Naive thymus-derived CD4-positive, alpha-beta T cell (primary cell): ENCODE results near the gene GTPBP10. TPM values are rescaled to one million over a fixed set of nuclear protein-coding genes. Genes with fewer than 3 reads are reported as not detected.

Source experiments
- ATAC-seq: fragments of 150-1000 bp; cut with Tn5 transposase; 2 replicates; pipeline ENCODE4 v1.10.0; 2021; ENCODE audit warnings: mild to moderate bottlenecking, moderate library complexity
- CTCF ChIA-PET: fragments of 350-600 bp; sonication (Branson Sonifier 250); formaldehyde crosslinking; loops from one replicate; lab custom pipeline; 2021; ENCODE audit warnings: antibody characterized with exemption; lab: Charles Lee
- POLR2A ChIA-PET: fragments of 350-600 bp; sonication (Branson Sonifier 250); formaldehyde crosslinking; loops from one replicate; lab custom pipeline; 2021; ENCODE audit warnings: antibody characterized with exemption, inconsistent platforms; lab: Charles Lee
- DNase-seq, 9 donors: peaks; one replicate each; pipeline versions ENCODE4 v3.0.0 to v3.0.0-alpha.2; 2020 to 2022; ENCODE audit warnings: mixed read lengths in 1 of 9
- H3K27ac ChIP-seq: one replicate; pipeline ENCODE4 v1.7.0; 2013; ENCODE audit warnings: mild to moderate bottlenecking, low read depth, low read length, moderate library complexity
- H3K27me3 ChIP-seq, 2 donors: one replicate each; pipeline ENCODE4 v1.7.0; 2013; ENCODE audit warnings: low read length in 2 of 2, mild to moderate bottlenecking in 2 of 2, moderate library complexity in 2 of 2; ENCODE audit not compliant: control insufficient read depth in 2 of 2, insufficient read depth in 2 of 2
- H3K36me3 ChIP-seq, 3 experiments: 1 replicate in 2 of 3; 2 replicates in 1 of 3; pipeline ENCODE4 v1.7.0; 2013; ENCODE audit warnings: low read length in 3 of 3, mild to moderate bottlenecking in 3 of 3, moderate library complexity in 1 of 3; ENCODE audit not compliant: insufficient read depth in 3 of 3, control insufficient read depth in 2 of 3
- H3K4me1 ChIP-seq, 2 donors: one replicate each; pipeline ENCODE4 v1.7.0; 2013; ENCODE audit warnings: low read length in 2 of 2, mild to moderate bottlenecking in 2 of 2, moderate library complexity in 1 of 2; ENCODE audit not compliant: control insufficient read depth in 2 of 2, insufficient read depth in 2 of 2
- H3K4me3 ChIP-seq: 2 replicates; pipeline ENCODE4 v1.7.0; 2013; ENCODE audit warnings: mild to moderate bottlenecking, low read length
- H3K9me3 ChIP-seq, 3 experiments: 1 replicate in 2 of 3; 2 replicates in 1 of 3; pipeline ENCODE4 v1.7.0; 2013; ENCODE audit warnings: low read length in 3 of 3; ENCODE audit not compliant: control insufficient read depth in 2 of 3
- H3K27ac Mint-ChIP-seq, 9 donors: one replicate each; pipeline ENCODE4 v1.8.0; 2020 to 2022; ENCODE audit warnings: mixed read lengths in 9 of 9, mild to moderate bottlenecking in 8 of 9, moderate library complexity in 5 of 9, inconsistent platforms in 2 of 9
- H3K27me3 Mint-ChIP-seq, 5 donors: one replicate each; pipeline ENCODE4 v1.8.0; 2021 to 2022; ENCODE audit warnings: mixed read lengths in 5 of 5, mild to moderate bottlenecking in 1 of 5
- H3K36me3 Mint-ChIP-seq, 5 donors: one replicate each; pipeline ENCODE4 v1.8.0; 2020 to 2022; ENCODE audit warnings: mixed read lengths in 5 of 5, mild to moderate bottlenecking in 3 of 5, inconsistent platforms in 1 of 5
- H3K4me1 Mint-ChIP-seq, 7 donors: one replicate each; pipeline ENCODE4 v1.8.0; 2020 to 2022; ENCODE audit warnings: mixed read lengths in 7 of 7, mild to moderate bottlenecking in 3 of 7, inconsistent platforms in 1 of 7
- H3K4me3 Mint-ChIP-seq, 10 donors: one replicate each; pipeline ENCODE4 v1.8.0; 2020 to 2022; ENCODE audit warnings: mild to moderate bottlenecking in 10 of 10, mixed read lengths in 10 of 10, moderate library complexity in 6 of 10, inconsistent platforms in 2 of 10
- H3K9me3 Mint-ChIP-seq, 11 donors: one replicate each; pipeline ENCODE4 v1.8.0; 2020 to 2022; ENCODE audit warnings: mixed read lengths in 11 of 11, mild to moderate bottlenecking in 4 of 11, inconsistent platforms in 1 of 11, moderate library complexity in 1 of 11
- intact Hi-C, 2 donors: fragments of 100-400 bp; cut with micrococcal nuclease; formaldehyde crosslinking; loops; one replicate each; pipeline ENCODE4 v1.15.1; 2023
- polyA plus RNA-seq, 2 donors: library from polyadenylated mRNA; unstranded; fragments of 300-500 nt; fragmentation: Illumina TruSeq; gene quantifications; one replicate each; pipeline ENCODE4 v1.2.3, GENCODE V29; 2021
- total RNA-seq, 6 experiments: library from RNA in 5 of 6; stranded (reverse) in 5 of 6; gene quantifications; 1 replicate in 5 of 6; 2 replicates in 1 of 6; pipeline ENCODE4 v1.2.3 and lab custom pipeline; 2021 to 2026

Gene GTPBP10, protein sequence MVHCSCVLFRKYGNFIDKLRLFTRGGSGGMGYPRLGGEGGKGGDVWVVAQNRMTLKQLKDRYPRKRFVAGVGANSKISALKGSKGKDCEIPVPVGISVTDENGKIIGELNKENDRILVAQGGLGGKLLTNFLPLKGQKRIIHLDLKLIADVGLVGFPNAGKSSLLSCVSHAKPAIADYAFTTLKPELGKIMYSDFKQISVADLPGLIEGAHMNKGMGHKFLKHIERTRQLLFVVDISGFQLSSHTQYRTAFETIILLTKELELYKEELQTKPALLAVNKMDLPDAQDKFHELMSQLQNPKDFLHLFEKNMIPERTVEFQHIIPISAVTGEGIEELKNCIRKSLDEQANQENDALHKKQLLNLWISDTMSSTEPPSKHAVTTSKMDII
- total RNA-seq (10 to 100 TPM; 21.5 to 51.4 (median 29.8) TPM), polyA plus RNA-seq (10 to 100 TPM; 42.1 to 47.6 TPM), total RNA-seq (lab: John Stamatoyannopoulos, UW) (21.0 reads per million, percentile 51 among the genes with 10 or more reads in this experiment)

DNA sequence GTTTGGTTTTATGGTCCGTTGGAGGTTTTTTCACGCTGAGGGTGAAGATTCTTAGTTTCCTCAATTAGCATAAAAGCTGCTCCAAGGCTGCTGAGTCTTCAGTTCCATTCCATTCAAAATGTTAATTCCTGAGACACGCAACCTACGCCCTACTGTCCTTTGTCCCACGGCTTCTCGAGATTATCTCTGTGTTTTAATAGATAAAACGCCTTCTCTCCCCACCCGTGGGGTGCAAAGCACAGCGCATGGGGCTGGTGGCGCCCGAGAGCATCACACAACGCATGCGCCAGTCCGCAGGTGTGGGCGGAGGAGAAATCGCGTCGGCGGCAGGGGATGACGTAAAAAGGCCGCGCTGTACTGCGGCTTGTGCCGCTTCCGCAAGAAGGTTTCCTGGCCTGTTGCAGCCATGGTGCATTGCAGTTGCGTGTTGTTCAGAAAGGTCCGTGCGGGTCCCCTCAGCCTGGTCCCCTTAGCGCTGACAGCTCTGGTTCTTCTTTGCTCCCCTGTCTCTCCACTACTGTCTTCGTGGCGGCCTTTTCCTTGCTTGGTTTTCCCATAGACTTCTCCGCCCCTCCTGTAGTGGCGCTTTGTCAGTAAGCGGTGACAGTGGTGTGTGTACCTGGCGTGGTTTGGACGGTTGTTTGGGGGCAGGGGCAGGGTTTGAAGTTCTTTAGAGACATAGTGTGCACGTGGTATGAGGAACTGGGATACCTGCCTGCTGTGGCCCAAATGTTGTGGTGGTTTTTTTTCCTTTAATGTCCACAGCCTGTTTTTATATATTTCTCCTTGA, at the start of gene GTPBP10:
Gene GTPBP10, plus strand, starts transcription at position 381 of the 790 bp plus-strand sequence. Its CDS starts 26 bp downstream, at position 407.
- Histone ChIP-seq H3K4me3 (peak within 1 kb of the TSS; percentile 83), H3K4me1 (peaks cover 13 to 26% of the 10 kb centered on the region in 2 donors), H3K36me3 (no peaks in the 10 kb centered on the region), H3K27ac (peak within 1 kb of the TSS; percentile 95), H3K27me3 (no peaks in the 10 kb centered on the region), H3K9me3 (no peaks in the 10 kb centered on the region)
- ChIA-PET POLR2A (interaction anchor here (0.6 to 1.4 kb wide), 2 partner anchors 11 to 63 kb away, joined by 3 to 4 read pairs; no protein-coding TSS in a partner anchor), CTCF (interaction anchor here (0.8 kb wide), 1 partner anchor 724 kb away, joined by 3 read pairs; no protein-coding TSS in a partner anchor)
- ATAC-seq (peak; percentile 99), DNase-seq (peak; percentile 88 to 96 (median 94))
- Mint-ChIP-seq H3K36me3 (peaks cover 12 to 27% (median 20%) of the 10 kb centered on the region in 5 donors), H3K27ac (peak within 1 kb of the TSS; percentile 96 to 100 (median 99)), H3K4me3 (peak within 1 kb of the TSS; percentile 93 to 99 (median 98)), H3K27me3 (peaks cover 0 to 2% (median 0%) of the 10 kb centered on the region in 5 donors), H3K4me1 (peaks cover 23 to 65% (median 53%) of the 10 kb centered on the region in 7 donors), H3K9me3 (peaks cover 0 to 5% (median 0%) of the 10 kb centered on the region in 11 donors)
- intact Hi-C loops = loop anchor here (1.0 to 10.0 kb wide), 12 partner anchors 57 to 1901 kb away; partner anchors contain the start of genes AKAP9 (in 2 of the 2), CFAP69 (in 2 of the 2), CLDN12 (in 2 of the 2) and MTERF1 (in 2 of the 2)

DNA sequence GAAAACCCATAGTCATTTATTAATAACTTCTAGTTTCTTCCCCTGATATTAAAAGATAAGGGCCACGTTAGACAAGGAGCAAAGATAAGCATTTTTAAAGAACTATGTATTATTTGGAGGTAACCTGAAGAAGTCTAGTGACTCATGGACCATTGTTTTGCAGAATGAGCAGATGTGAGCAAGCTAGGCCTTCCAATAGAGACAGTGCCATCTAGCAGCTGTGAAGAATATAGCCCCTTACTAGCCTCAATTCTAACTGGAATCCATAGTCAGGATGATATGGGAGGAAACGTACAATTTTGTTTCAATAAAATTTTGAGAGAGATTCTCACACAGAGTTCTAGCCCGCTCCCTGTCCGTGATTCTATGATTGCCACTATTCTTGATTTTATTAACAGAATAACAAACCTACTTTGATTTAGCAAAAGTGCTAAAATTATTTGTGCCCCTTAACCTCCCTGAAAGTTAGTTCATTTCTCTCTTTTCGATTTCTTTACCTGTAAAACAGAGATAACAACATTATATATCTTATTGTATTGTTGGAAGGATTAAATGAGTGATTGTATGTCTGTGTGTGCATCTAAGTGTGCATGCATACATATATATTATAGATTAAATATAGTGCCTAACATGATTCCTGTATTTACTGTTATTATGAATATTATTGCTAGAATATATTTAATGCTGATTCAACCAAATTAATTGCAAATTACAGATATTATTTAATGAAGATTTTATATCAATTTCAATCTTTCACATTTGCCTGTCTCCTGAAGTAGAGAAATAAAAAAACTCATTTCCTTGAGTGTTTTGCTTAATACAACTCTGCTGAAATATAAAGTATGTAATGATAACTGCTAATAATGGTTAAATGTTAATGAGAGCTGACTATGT, 48.1 kb upstream of the GTPBP10 start:
- intact Hi-C loops = no loop called here
- POLR2A ChIA-PET = no interaction called here
- no peaks in the 10 kb centered on the region for H3K4me1 Mint-ChIP-seq
- H3K4me1 ChIP-seq = no peaks in the 10 kb centered on the region
- H3K27me3 Mint-ChIP-seq = peaks cover 3 to 19% (median 6%) of the 10 kb centered on the region in 5 donors
- no peak overlapping the region for H3K27ac Mint-ChIP-seq
- H3K36me3 Mint-ChIP-seq = no peaks in the 10 kb centered on the region
- H3K9me3 ChIP-seq = no peaks in the 10 kb centered on the region
- H3K27ac ChIP-seq = no peak overlapping the region
- no peak overlapping the region for H3K4me3 Mint-ChIP-seq
- no peak overlapping the region for H3K4me3 ChIP-seq
- DNase-seq = no peak
- CTCF ChIA-PET = interaction anchor here (0.6 kb wide), 1 partner anchor 14 kb away, joined by 3 read pairs; no protein-coding TSS in a partner anchor
- H3K27me3 ChIP-seq = no peaks in the 10 kb centered on the region
- no peaks in the 10 kb centered on the region for H3K36me3 ChIP-seq
- ATAC-seq = peak; percentile 69
- H3K9me3 Mint-ChIP-seq = peaks cover 0 to 3% (median 0%) of the 10 kb centered on the region in 11 donors

DNA sequence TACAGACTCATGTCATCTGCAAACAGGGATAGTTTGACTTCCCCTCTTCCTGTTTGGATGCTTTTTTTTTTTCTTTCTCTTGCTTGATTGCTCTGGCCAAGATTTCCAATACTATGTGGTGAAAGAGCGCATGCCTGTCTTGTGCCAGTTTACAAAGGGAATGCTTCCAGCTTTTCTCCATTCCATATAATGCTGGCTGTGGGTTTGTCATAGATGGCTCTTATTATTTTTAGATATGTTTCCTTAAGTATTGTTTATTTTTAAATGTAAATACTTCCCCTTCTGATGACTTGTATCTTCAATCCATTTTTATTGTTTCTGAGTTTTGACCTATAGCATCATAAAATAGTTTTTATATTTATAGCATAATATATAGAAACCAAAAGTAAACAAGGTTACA, 43.3 kb upstream of the GTPBP10 start:
- H3K36me3 ChIP-seq = no peaks in the 10 kb centered on the region
- POLR2A ChIA-PET = no interaction called here
- Mint-ChIP-seq H3K9me3 (no peaks in the 10 kb centered on the region), H3K36me3 (no peaks in the 10 kb centered on the region), H3K4me1 (no peaks in the 10 kb centered on the region), H3K27ac (no peak overlapping the region), H3K27me3 (peaks cover 0 to 23% (median 7%) of the 10 kb centered on the region in 5 donors), H3K4me3 (no peak overlapping the region)
- CTCF ChIA-PET = no interaction called here
- H3K4me1 ChIP-seq = no peaks in the 10 kb centered on the region
- H3K27ac ChIP-seq = no peak overlapping the region
- ATAC-seq = no peak
- no peak overlapping the region for H3K4me3 ChIP-seq
- no peaks in the 10 kb centered on the region for H3K9me3 ChIP-seq
- DNase-seq = no peak
- intact Hi-C loops = no loop called here
- H3K27me3 ChIP-seq = no peaks in the 10 kb centered on the region

DNA sequence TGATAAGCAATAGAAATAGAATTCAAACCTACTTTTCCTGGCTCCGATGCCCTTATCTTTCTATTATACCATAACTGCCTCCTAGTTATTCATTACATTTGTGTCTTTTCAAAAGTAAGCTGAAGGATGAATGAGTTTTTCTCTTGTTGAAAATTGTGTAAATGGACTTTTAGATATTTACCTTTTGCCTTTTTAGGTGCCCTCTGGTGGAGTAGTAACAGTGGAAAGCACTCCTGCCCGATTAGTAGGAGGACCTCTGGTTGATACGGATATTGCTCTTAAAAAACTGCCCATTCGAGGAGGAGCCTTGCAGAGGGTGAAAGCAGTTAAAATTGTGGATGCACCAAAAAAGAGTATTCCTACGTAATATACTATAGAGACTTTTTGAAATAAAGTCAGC, 36.6 kb upstream of the GTPBP10 start:
- no peaks in the 10 kb centered on the region for H3K4me1 ChIP-seq
- CTCF ChIA-PET = interaction anchor here (0.5 to 1.2 kb wide), 3 partner anchors 37 to 721 kb away, joined by 3 to 4 read pairs (median 3); no protein-coding TSS in a partner anchor

DNA sequence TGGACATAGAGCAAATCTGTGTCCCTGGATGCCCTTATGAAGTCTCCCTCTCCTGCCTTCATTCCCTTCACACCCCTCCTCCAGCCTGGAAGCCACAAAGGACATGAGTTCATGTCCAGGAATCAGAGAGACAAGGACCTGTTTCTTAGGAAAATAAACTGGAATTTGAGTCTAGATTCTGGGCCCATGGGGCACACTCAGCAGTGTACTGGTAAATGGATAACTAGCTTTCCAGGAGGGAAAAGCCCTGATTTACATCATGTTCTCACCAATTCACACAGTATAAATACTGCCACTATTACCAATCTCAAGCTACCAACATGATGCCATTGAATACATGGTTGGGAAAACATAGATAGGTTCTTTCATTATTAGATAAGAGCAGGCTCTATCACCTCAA, 35.3 kb upstream of the GTPBP10 start:
- no peaks in the 10 kb centered on the region for H3K4me1 Mint-ChIP-seq
- Histone ChIP-seq H3K36me3 (no peaks in the 10 kb centered on the region), H3K9me3 (no peaks in the 10 kb centered on the region), H3K27ac (no peak overlapping the region), H3K4me1 (no peaks in the 10 kb centered on the region), H3K4me3 (no peak overlapping the region), H3K27me3 (peaks cover 0 to 5% of the 10 kb centered on the region in 2 donors)
- intact Hi-C loops = no loop called here
- no peaks in the 10 kb centered on the region for H3K9me3 Mint-ChIP-seq
- H3K4me3 Mint-ChIP-seq = no peak overlapping the region
- CTCF ChIA-PET = no interaction called here
- H3K27me3 Mint-ChIP-seq = peaks cover 8 to 31% (median 19%) of the 10 kb centered on the region in 5 donors
- H3K36me3 Mint-ChIP-seq = no peaks in the 10 kb centered on the region
- DNase-seq (no peak), ATAC-seq (no peak)
- H3K27ac Mint-ChIP-seq = no peak overlapping the region
- POLR2A ChIA-PET = no interaction called here

More for the DNA sequence above, 36.6 kb upstream of the GTPBP10 start:
- intact Hi-C loops = no loop called here
- no peaks in the 10 kb centered on the region for H3K9me3 Mint-ChIP-seq
- Histone ChIP-seq H3K4me3 (no peak overlapping the region), H3K27ac (no peak overlapping the region), H3K27me3 (peaks cover 0 to 5% of the 10 kb centered on the region in 2 donors), H3K9me3 (no peaks in the 10 kb centered on the region), H3K36me3 (no peaks in the 10 kb centered on the region)
- no peaks in the 10 kb centered on the region for H3K4me1 Mint-ChIP-seq
- peaks cover 4 to 24% (median 20%) of the 10 kb centered on the region in 5 donors for H3K27me3 Mint-ChIP-seq
- H3K4me3 Mint-ChIP-seq = no peak overlapping the region
- POLR2A ChIA-PET = interaction anchor here (0.6 kb wide), 1 partner anchor 32 kb away, joined by 4 read pairs; no protein-coding TSS in a partner anchor
- no peak overlapping the region for H3K27ac Mint-ChIP-seq
- DNase-seq = no peak
- no peak for ATAC-seq
- H3K36me3 Mint-ChIP-seq = no peaks in the 10 kb centered on the region
